HEK293 (cell line): ENCODE measurements around the gene DENND1A.

Experiments
- CTCF ChIA-PET: fragments of 350-600 bp; formaldehyde crosslinking; extraction: SDS; loops from one replicate; lab custom pipeline; 2021; ENCODE audit warnings: antibody characterized with exemption; lab: Yijun Ruan, JAX
- POLR2A ChIA-PET: fragments of 300-600 bp; formaldehyde crosslinking; extraction: SDS; loops from one replicate; lab custom pipeline; 2020; ENCODE audit warnings: antibody characterized with exemption, inconsistent platforms; lab: Yijun Ruan, JAX
- H3K27ac ChIP-seq: fragments of 200-500 bp; sonication (Bioruptor generic); 2 replicates; pipeline ENCODE4 v1.5.1; 2014; ENCODE audit warnings: low read depth, low read length, control low read depth, inconsistent platforms; ENCODE audit errors: extremely low read depth
- H3K36me3 ChIP-seq, 2 experiments: fragments of 200-500 bp in 1 of 2; sonication (Bioruptor generic) in 1 of 2; 1 replicate in 1 of 2; 2 replicates in 1 of 2; pipeline ENCODE4 v1.5.1; 2014 to 2017; ENCODE audit warnings: inconsistent platforms in 2 of 2, low read length in 2 of 2; ENCODE audit not compliant: control insufficient read depth in 2 of 2, insufficient read depth in 1 of 2
- H3K4me1 ChIP-seq: fragments of 200-500 bp; sonication (Bioruptor generic); 2 replicates; pipeline ENCODE4 v1.5.1; 2014; ENCODE audit warnings: mild to moderate bottlenecking, low read length, inconsistent platforms; ENCODE audit not compliant: control insufficient read depth, insufficient read depth
- H3K4me3 ChIP-seq: 2 replicates; pipeline ENCODE4 v1.5.1; 2011; ENCODE audit warnings: low read depth, mild to moderate bottlenecking, control low read depth, low read length, moderate library complexity
- H3K9me3 ChIP-seq: fragments of 200-500 bp; sonication (Bioruptor generic); 2 replicates; pipeline ENCODE4 v1.5.1; 2014; ENCODE audit warnings: low read depth, low read length, inconsistent platforms; ENCODE audit not compliant: control insufficient read depth, insufficient read depth
- GLIS1 ChIP-seq: fragments of 450-650 bp; formaldehyde crosslinking; IDR thresholded peaks from 2 replicates; pipeline ENCODE4 v1.5.1; 2016; ENCODE audit warnings: missing biosample characterization, missing genetic modification characterization
- IKZF3 ChIP-seq: fragments of 450-650 bp; IDR thresholded peaks from 2 replicates; pipeline ENCODE4 v1.5.0; 2018; ENCODE audit warnings: missing biosample characterization, mild to moderate bottlenecking, missing genetic modification characterization, moderate library complexity
- REPIN1 ChIP-seq: fragments of 450-650 bp; formaldehyde crosslinking; IDR thresholded peaks from 2 replicates; pipeline ENCODE4 v1.5.1; 2017; ENCODE audit warnings: missing biosample characterization, missing genetic modification characterization, low read depth
- SP2 ChIP-seq: fragments of 450-650 bp; formaldehyde crosslinking; IDR thresholded peaks from 2 replicates; pipeline ENCODE4 v1.5.1; 2016; ENCODE audit warnings: missing biosample characterization, missing genetic modification characterization
- SP7 ChIP-seq: fragments of 450-650 bp; formaldehyde crosslinking; IDR thresholded peaks from 2 replicates; pipeline ENCODE4 v1.5.1; 2016; ENCODE audit warnings: missing biosample characterization, missing genetic modification characterization
- ZBTB48 ChIP-seq: fragments of 450-650 bp; formaldehyde crosslinking; IDR thresholded peaks from 2 replicates; pipeline ENCODE4 v1.5.1; 2016; ENCODE audit warnings: missing biosample characterization, missing genetic modification characterization
- ZBTB7A ChIP-seq: fragments of 450-650 bp; formaldehyde crosslinking; IDR thresholded peaks from 2 replicates; pipeline ENCODE4 v1.5.1; 2016; ENCODE audit warnings: low read depth, missing biosample characterization, missing genetic modification characterization
- ZIC2 ChIP-seq: fragments of 450-650 bp; formaldehyde crosslinking; IDR thresholded peaks from 2 replicates; pipeline ENCODE4 v1.5.1; 2016; ENCODE audit warnings: missing biosample characterization, missing genetic modification characterization
- ZNF37A ChIP-seq: fragments of 450-650 bp; IDR thresholded peaks from 2 replicates; pipeline ENCODE4 v1.5.1; 2018; ENCODE audit warnings: missing biosample characterization, missing genetic modification characterization
- ZNF394 ChIP-seq: fragments of 450-650 bp; formaldehyde crosslinking; IDR thresholded peaks from 2 replicates; pipeline ENCODE4 v1.5.1; 2016; ENCODE audit warnings: missing biosample characterization, missing genetic modification characterization, mild to moderate bottlenecking, moderate library complexity, borderline replicate concordance
- ZNF521 ChIP-seq: fragments of 450-650 bp; formaldehyde crosslinking; IDR thresholded peaks from 2 replicates; pipeline ENCODE4 v1.5.1; 2017; ENCODE audit warnings: missing biosample characterization, mild to moderate bottlenecking, missing genetic modification characterization
- ZNF548 ChIP-seq: fragments of 450-650 bp; formaldehyde crosslinking; IDR thresholded peaks from 2 replicates; pipeline ENCODE4 v1.5.1; 2016; ENCODE audit warnings: missing biosample characterization, missing genetic modification characterization
- ZNF561 ChIP-seq: fragments of 450-650 bp; IDR thresholded peaks from 2 replicates; pipeline ENCODE4 v1.5.1; 2018; ENCODE audit warnings: missing biosample characterization, missing genetic modification characterization, borderline replicate concordance
- ZNF600 ChIP-seq: fragments of 450-650 bp; formaldehyde crosslinking; IDR thresholded peaks from 2 replicates; pipeline ENCODE4 v1.5.1; 2016; ENCODE audit warnings: missing biosample characterization, missing genetic modification characterization
- ZNF660 ChIP-seq: fragments of 450-650 bp; IDR thresholded peaks from 2 replicates; pipeline ENCODE4 v1.5.1; 2018; ENCODE audit warnings: missing biosample characterization, mild to moderate bottlenecking, missing genetic modification characterization
- TF ChIP-seq, protein P1 (sequence below): fragments of 450-650 bp; formaldehyde crosslinking; IDR thresholded peaks from 2 replicates; pipeline ENCODE4 v1.5.1; 2016; ENCODE audit warnings: missing biosample characterization, missing genetic modification characterization
- TF ChIP-seq, protein P2 (sequence below): fragments of 450-650 bp; formaldehyde crosslinking; IDR thresholded peaks from 2 replicates; pipeline ENCODE4 v1.5.1; 2016; ENCODE audit warnings: missing biosample characterization, missing genetic modification characterization
- TF ChIP-seq, protein P3 (sequence below): fragments of 450-650 bp; formaldehyde crosslinking; IDR thresholded peaks from 2 replicates; pipeline ENCODE4 v1.5.0; 2017; ENCODE audit warnings: missing biosample characterization, missing genetic modification characterization, borderline replicate concordance
- TF ChIP-seq, protein P4 (sequence below): fragments of 450-650 bp; formaldehyde crosslinking; IDR thresholded peaks from 2 replicates; pipeline ENCODE4 v1.5.1; 2017; ENCODE audit warnings: missing biosample characterization, missing genetic modification characterization
- TF ChIP-seq, protein P5 (sequence below): fragments of 450-650 bp; formaldehyde crosslinking; IDR thresholded peaks from 2 replicates; pipeline ENCODE4 v1.5.1; 2016; ENCODE audit warnings: missing biosample characterization, missing genetic modification characterization

The DENND1A gene

DNA sequence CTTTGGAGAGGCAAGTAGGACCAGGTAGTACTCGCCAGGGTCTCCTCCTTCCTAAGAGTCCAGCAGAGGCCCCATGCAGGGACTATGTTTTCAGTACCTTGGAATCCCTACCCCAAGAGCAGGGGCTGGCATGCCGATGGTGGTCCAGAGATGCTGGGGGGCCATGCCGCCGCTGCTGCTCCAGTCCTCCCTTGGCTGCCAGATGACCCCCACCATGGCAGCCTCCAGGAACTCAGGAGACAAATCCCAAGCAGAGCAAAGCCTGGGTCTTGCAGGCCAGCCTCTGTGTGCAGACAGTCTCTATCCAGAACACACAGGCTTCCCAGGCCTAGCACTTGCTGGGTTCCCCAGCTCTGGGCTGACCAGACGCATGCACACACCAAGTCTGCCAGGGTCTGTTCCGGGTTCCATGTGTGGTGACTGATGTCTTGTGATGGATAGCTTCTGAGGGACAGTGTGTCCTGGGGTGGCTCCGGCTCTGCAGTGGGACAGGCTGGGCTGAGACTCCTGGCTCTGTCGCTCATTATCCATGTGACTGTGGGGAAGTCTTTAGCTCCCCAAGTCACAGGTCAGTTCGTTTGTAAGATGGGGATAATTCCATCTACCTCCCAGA is 446.6 kb downstream of the DENND1A start:
- Histone ChIP-seq H3K36me3 (no peaks in the 10 kb centered on the region), H3K4me1 (no peaks in the 10 kb centered on the region), H3K27ac (no peak overlapping the region), H3K4me3 (no peak overlapping the region), H3K9me3 (no peaks in the 10 kb centered on the region)
- ChIA-PET POLR2A (no interaction called here), CTCF (no interaction called here)
- TF ChIP-seq ZNF548 (tag by site-specific recombination) (no peak), ZNF37A (no peak), IKZF3 (tag by site-specific recombination) (no peak), ZBTB48 (tag by site-specific recombination) (no peak), ZBTB7A (no peak)
- TF ChIP-seq, protein P1, sequence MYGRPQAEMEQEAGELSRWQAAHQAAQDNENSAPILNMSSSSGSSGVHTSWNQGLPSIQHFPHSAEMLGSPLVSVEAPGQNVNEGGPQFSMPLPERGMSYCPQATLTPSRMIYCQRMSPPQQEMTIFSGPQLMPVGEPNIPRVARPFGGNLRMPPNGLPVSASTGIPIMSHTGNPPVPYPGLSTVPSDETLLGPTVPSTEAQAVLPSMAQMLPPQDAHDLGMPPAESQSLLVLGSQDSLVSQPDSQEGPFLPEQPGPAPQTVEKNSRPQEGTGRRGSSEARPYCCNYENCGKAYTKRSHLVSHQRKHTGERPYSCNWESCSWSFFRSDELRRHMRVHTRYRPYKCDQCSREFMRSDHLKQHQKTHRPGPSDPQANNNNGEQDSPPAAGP (tag by site-specific recombination): no peak

DNA sequence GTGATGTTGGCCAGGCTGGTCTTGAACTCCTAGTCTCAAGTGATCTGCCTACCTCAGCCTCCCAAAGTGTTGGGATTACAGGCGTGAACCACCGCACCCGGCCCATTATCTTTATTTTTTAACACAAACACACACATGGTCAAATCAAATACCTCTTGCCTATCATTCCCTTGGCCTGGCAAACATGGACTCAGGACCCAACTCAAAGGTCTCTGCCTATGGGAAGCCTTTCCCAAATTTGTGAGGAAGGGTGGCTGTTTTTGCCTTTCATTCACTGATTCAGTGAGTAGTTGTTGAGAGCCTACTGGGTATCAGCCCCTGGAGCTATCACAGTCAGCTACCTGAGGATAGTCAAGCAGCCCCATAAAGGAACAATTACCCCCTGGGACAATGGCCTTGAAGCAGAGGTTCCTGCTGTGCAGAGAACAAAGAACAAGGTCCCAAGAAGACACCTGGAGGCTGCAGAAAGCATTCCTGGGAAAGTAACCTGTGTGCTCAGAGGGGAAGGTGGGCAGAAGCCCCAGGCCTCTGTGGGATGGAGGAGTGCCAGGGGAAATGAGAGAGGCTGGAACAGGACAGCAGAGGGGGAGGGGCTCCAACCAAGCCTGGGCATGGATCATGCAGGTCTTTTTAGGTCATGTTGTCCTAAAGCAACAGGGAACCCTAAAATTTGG is 447.5 kb downstream of the DENND1A start:
- Histone ChIP-seq H3K4me1 (no peaks in the 10 kb centered on the region), H3K36me3 (no peaks in the 10 kb centered on the region), H3K27ac (no peak overlapping the region), H3K4me3 (no peak overlapping the region), H3K9me3 (no peaks in the 10 kb centered on the region)
- POLR2A ChIA-PET: no interaction called here
- peak; percentile 48; the same call in 1 of the 2 replicates for TF ChIP-seq ZIC2 (tag by site-specific recombination)
- TF ChIP-seq, protein P2, sequence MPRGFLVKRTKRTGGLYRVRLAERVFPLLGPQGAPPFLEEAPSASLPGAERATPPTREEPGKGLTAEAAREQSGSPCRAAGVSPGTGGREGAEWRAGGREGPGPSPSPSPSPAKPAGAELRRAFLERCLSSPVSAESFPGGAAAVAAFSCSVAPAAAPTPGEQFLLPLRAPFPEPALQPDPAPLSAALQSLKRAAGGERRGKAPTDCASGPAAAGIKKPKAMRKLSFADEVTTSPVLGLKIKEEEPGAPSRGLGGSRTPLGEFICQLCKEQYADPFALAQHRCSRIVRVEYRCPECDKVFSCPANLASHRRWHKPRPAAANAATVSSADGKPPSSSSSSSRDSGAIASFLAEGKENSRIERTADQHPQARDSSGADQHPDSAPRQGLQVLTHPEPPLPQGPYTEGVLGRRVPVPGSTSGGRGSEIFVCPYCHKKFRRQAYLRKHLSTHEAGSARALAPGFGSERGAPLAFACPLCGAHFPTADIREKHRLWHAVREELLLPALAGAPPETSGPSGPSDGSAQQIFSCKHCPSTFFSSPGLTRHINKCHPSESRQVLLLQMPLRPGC (tag by site-specific recombination): no peak
- CTCF ChIA-PET: no interaction called here

DNA sequence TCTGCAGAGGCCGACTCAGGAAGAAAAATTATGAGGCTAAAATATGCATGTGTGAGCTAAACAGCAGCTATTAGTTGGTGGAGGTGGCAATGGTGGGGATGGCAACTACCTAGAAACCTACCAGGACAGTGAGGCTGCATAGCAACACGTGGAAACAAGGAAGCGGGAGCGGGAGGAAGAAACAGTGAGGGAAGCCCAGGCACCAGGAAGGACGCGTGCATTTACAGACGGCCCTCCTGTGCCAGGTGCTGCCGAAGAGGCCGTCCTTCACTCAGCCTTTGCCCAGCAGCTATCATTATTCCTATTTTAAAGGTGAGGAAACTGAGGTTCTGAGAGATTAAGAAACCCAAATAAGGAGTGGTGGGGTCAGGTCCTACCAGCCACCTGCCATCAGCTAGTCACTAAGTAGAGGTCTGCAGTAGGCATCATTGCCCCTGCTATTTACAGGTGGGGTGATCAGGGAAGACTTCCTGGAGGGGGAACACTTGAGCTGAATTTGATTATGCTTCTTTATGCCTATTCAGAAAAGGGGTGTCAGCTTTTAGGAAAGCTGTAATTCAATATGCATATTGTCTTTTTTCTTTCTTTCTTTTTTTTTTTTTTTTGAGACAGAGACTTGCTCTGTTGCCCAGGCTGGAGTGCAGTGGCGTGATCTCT is 448.6 kb downstream of the DENND1A start:
- POLR2A ChIA-PET: no interaction called here
- CTCF ChIA-PET: no interaction called here

DNA sequence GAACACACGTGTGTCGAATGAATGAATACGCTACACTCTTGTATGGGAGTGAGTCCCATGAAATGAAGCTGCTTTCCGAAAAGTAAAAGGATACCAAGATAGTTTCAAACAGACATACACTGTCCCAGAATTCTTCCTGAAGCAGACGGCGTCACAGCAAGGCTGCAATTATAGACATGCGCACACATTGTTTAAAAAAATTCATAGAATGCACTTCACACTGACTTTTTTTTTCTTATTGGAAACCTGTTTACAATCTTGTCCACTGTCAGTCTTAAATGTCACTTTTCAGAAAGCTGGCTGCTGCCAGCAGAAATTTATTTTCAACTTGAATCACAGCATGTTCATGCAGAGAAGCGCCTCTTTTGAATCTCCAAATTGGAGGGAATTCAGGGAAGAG is 449.1 kb downstream of the DENND1A start:
- Histone ChIP-seq H3K4me3 (no peak overlapping the region), H3K4me1 (no peaks in the 10 kb centered on the region), H3K27ac (no peak overlapping the region), H3K9me3 (no peaks in the 10 kb centered on the region), H3K36me3 (no peaks in the 10 kb centered on the region)
- ChIA-PET CTCF (no interaction called here), POLR2A (no interaction called here)
- TF ChIP-seq SP2 (tag by site-specific recombination): no peak
- TF ChIP-seq ZNF521: no peak
- TF ChIP-seq ZNF600: no peak
- no peak for TF ChIP-seq REPIN1 (tag by site-specific recombination)
- TF ChIP-seq, protein P3, sequence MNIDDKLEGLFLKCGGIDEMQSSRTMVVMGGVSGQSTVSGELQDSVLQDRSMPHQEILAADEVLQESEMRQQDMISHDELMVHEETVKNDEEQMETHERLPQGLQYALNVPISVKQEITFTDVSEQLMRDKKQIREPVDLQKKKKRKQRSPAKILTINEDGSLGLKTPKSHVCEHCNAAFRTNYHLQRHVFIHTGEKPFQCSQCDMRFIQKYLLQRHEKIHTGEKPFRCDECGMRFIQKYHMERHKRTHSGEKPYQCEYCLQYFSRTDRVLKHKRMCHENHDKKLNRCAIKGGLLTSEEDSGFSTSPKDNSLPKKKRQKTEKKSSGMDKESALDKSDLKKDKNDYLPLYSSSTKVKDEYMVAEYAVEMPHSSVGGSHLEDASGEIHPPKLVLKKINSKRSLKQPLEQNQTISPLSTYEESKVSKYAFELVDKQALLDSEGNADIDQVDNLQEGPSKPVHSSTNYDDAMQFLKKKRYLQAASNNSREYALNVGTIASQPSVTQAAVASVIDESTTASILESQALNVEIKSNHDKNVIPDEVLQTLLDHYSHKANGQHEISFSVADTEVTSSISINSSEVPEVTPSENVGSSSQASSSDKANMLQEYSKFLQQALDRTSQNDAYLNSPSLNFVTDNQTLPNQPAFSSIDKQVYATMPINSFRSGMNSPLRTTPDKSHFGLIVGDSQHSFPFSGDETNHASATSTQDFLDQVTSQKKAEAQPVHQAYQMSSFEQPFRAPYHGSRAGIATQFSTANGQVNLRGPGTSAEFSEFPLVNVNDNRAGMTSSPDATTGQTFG (tag by site-specific recombination): no peak
- TF ChIP-seq, protein P4, sequence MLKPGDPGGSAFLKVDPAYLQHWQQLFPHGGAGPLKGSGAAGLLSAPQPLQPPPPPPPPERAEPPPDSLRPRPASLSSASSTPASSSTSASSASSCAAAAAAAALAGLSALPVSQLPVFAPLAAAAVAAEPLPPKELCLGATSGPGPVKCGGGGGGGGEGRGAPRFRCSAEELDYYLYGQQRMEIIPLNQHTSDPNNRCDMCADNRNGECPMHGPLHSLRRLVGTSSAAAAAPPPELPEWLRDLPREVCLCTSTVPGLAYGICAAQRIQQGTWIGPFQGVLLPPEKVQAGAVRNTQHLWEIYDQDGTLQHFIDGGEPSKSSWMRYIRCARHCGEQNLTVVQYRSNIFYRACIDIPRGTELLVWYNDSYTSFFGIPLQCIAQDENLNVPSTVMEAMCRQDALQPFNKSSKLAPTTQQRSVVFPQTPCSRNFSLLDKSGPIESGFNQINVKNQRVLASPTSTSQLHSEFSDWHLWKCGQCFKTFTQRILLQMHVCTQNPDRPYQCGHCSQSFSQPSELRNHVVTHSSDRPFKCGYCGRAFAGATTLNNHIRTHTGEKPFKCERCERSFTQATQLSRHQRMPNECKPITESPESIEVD (tag by site-specific recombination): no peak
- TF ChIP-seq ZNF561: no peak

More for the DNA sequence above, 448.6 kb downstream of the DENND1A start:
- Histone ChIP-seq H3K4me1 (no peaks in the 10 kb centered on the region), H3K4me3 (no peak overlapping the region), H3K27ac (no peak overlapping the region), H3K36me3 (no peaks in the 10 kb centered on the region), H3K9me3 (no peaks in the 10 kb centered on the region)
- TF ChIP-seq SP7 (tag by site-specific recombination) (no peak), GLIS1 (no peak), ZNF660 (peak; percentile 78; the same call in 1 of the 2 replicates), ZNF394 (tag by site-specific recombination) (no peak)
- TF ChIP-seq, protein P5, sequence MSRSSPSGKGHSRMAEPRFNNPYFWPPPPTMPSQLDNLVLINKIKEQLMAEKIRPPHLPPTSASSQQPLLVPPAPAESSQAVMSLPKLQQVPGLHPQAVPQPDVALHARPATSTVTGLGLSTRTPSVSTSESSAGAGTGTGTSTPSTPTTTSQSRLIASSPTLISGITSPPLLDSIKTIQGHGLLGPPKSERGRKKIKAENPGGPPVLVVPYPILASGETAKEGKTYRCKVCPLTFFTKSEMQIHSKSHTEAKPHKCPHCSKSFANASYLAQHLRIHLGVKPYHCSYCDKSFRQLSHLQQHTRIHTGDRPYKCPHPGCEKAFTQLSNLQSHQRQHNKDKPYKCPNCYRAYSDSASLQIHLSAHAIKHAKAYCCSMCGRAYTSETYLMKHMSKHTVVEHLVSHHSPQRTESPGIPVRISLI (tag by site-specific recombination): no peak
